Lower lobe of right lung (tissue), 2 donors: Measurements from ENCODE around the gene FBXL20. TPM values are rescaled to one million over a fixed set of nuclear protein-coding genes. Genes with fewer than 3 reads are reported as not detected.
A peak's percentile ranks its signal among the peaks of the same experiment; 100 is the strongest.
"Not testable (repeated sequence)": the region's sequence is repeated elsewhere in the genome, so short reads cannot be mapped to it uniquely, and the experiment has no call there.

ENCODE experiments used
- ATAC-seq, 2 donors: fragments of 200-7000 bp; cut with Tn5 transposase; one replicate each; pipeline ENCODE4 v1.9.1; 2020 to 2022; ENCODE audit warnings: mild to moderate bottlenecking in 2 of 2, moderate library complexity in 2 of 2
- DNase-seq: peaks from one replicate; pipeline ENCODE4 v3.0.0-alpha.2; 2020
- H3K27ac ChIP-seq: fragments of 200-600 bp; one replicate; pipeline ENCODE4 v1.8.0; 2022
- H3K27me3 ChIP-seq: fragments of 200-600 bp; one replicate; pipeline ENCODE4 v1.8.0; 2022; ENCODE audit warnings: low read depth
- H3K36me3 ChIP-seq: fragments of 200-600 bp; one replicate; pipeline ENCODE4 v1.8.0; 2022; ENCODE audit warnings: mild to moderate bottlenecking
- H3K4me1 ChIP-seq: fragments of 200-600 bp; one replicate; pipeline ENCODE4 v1.8.0; 2022
- H3K4me3 ChIP-seq: fragments of 200-600 bp; one replicate; pipeline ENCODE4 v1.8.0; 2022; ENCODE audit warnings: mild to moderate bottlenecking
- H3K9me3 ChIP-seq: fragments of 200-600 bp; one replicate; pipeline ENCODE4 v1.8.0; 2022
- intact Hi-C: fragments of 100-400 bp; cut with DNase I; formaldehyde crosslinking; loops from one replicate; pipeline ENCODE4 v1.11.0; 2022
- total RNA-seq: library from RNA; stranded (reverse); fragmentation: NEBNext Ultra II Directional; extraction: Animal tissue kit (Norgen Biotek cat#: 25700); gene quantifications from one replicate; pipeline ENCODE4 v1.2.1, GENCODE V29; 2021
- TF ChIP-seq, protein P1 (sequence below): fragments of 200-600 bp; IDR thresholded peaks from one replicate; pipeline ENCODE4 v1.8.0; 2022; ENCODE audit warnings: antibody characterized with exemption, mild to moderate bottlenecking
- donor health status: DM: no; HTN: yes; CAD: no; lungs with severe emphysema.

The FBXL20 gene
- total RNA-seq, 1 donor from 2014 or later, result 25.4 TPM

GRCh38 chr17:39380144-39380543, 21.3 kb downstream of the FBXL20 start:
- H3K36me3 ChIP-seq, result no peaks in the 10 kb centered on the region
- H3K4me1 ChIP-seq, result peaks cover 10% of the 10 kb centered on the region
- no peak overlapping the region for H3K4me3 ChIP-seq
- H3K9me3 ChIP-seq, result no peaks in the 10 kb centered on the region
- no peak for DNase-seq
- no peaks in the 10 kb centered on the region for H3K27me3 ChIP-seq
- ATAC-seq, result no peak
- no peak overlapping the region for H3K27ac ChIP-seq
- TF ChIP-seq, protein P1, sequence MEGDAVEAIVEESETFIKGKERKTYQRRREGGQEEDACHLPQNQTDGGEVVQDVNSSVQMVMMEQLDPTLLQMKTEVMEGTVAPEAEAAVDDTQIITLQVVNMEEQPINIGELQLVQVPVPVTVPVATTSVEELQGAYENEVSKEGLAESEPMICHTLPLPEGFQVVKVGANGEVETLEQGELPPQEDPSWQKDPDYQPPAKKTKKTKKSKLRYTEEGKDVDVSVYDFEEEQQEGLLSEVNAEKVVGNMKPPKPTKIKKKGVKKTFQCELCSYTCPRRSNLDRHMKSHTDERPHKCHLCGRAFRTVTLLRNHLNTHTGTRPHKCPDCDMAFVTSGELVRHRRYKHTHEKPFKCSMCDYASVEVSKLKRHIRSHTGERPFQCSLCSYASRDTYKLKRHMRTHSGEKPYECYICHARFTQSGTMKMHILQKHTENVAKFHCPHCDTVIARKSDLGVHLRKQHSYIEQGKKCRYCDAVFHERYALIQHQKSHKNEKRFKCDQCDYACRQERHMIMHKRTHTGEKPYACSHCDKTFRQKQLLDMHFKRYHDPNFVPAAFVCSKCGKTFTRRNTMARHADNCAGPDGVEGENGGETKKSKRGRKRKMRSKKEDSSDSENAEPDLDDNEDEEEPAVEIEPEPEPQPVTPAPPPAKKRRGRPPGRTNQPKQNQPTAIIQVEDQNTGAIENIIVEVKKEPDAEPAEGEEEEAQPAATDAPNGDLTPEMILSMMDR, result no peak
- intact Hi-C loops, result no loop called here

- no peak for ATAC-seq
- H3K9me3 ChIP-seq, result no peaks in the 10 kb centered on the region
- no peak for DNase-seq
- intact Hi-C loops, result no loop called here
- TF ChIP-seq, protein P1, result no peak
- no peak overlapping the region for H3K4me3 ChIP-seq
- H3K4me1 ChIP-seq, result peaks cover 18% of the 10 kb centered on the region
- no peaks in the 10 kb centered on the region for H3K27me3 ChIP-seq
- peaks cover 6% of the 10 kb centered on the region for H3K36me3 ChIP-seq
- no peak overlapping the region for H3K27ac ChIP-seq
Measured at GRCh38 chr17:39376434-39376833, 25.0 kb downstream of the FBXL20 start.

DNA sequence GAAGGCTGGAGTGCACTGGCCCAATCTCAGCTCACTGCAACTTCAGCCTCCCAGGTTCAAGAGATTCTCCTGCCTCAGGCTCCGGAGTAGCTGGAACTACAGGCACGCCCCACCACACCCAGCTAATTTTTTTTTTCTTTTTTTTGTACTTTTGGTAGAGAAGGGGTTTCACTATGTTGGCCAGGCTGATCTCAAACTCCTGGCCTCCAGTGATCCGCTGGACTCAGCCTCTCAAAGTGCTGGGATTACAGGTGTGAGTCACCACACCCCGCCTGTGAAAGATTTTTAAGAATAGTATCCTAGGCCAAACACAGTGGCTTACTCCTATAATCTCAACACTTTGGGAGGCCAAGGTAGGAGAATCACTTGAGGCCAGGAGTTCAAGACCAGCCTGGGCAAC, 33.6 kb downstream of the FBXL20 start:
- intact Hi-C loops, H3K27ac ChIP-seq, H3K9me3 ChIP-seq, H3K27me3 ChIP-seq, H3K36me3 ChIP-seq, ATAC-seq, DNase-seq, H3K4me3 ChIP-seq: not testable (repeated sequence)
- peaks cover 19% of the 10 kb centered on the region for H3K4me1 ChIP-seq

DNA sequence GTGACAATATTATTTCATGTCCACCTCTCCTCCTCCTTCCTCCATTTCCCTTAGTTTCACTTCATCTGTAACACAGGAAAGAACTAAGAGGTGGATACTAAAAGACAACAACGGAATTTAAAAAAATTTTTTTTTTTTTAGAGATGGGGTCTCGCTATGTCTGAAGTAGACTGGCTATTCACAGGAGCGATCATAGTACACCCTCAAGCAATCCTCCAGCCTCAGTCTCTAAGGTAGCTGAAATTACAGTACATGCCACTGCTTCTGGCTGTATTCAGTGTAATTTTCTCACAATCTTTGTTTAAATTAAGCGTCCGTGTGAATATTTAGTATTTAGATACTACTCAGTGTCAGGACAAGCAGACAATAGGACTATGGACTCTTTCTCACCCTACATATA, 35.6 kb downstream of the FBXL20 start:
- Histone ChIP-seq H3K36me3 (no peaks in the 10 kb centered on the region), H3K27ac (no peak overlapping the region), H3K4me3 (no peak overlapping the region), H3K9me3 (no peaks in the 10 kb centered on the region), H3K4me1 (peaks cover 19% of the 10 kb centered on the region), H3K27me3 (no peaks in the 10 kb centered on the region)
- TF ChIP-seq, protein P1, result no peak
- intact Hi-C loops, result no loop called here
- ATAC-seq (no peak), DNase-seq (no peak)

DNA sequence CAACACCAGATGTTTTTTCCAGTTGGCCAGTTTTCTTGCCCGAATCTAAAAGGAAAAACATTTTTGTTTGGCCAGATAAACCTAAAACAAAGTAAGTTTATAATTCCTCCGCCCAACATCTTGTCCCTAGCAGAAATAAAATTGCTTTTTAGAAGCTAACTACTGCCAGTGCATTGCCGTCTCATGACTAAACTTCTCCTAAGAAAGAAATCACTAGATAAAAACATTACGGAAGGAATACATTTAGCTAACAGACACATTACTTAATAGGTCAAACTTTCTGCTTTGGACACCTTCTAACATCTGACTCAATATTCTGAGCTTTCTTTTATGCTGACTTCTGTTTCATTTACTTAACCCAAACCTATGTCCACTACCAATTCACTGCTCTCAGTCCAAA, 36.2 kb downstream of the FBXL20 start:
- Histone ChIP-seq H3K27ac (no peak overlapping the region), H3K36me3 (no peaks in the 10 kb centered on the region), H3K4me3 (no peak overlapping the region), H3K4me1 (peaks cover 19% of the 10 kb centered on the region), H3K27me3 (no peaks in the 10 kb centered on the region), H3K9me3 (no peaks in the 10 kb centered on the region)
- no peak for ATAC-seq
- intact Hi-C loops, result no loop called here
- no peak for DNase-seq
- TF ChIP-seq, protein P1, result no peak

DNA sequence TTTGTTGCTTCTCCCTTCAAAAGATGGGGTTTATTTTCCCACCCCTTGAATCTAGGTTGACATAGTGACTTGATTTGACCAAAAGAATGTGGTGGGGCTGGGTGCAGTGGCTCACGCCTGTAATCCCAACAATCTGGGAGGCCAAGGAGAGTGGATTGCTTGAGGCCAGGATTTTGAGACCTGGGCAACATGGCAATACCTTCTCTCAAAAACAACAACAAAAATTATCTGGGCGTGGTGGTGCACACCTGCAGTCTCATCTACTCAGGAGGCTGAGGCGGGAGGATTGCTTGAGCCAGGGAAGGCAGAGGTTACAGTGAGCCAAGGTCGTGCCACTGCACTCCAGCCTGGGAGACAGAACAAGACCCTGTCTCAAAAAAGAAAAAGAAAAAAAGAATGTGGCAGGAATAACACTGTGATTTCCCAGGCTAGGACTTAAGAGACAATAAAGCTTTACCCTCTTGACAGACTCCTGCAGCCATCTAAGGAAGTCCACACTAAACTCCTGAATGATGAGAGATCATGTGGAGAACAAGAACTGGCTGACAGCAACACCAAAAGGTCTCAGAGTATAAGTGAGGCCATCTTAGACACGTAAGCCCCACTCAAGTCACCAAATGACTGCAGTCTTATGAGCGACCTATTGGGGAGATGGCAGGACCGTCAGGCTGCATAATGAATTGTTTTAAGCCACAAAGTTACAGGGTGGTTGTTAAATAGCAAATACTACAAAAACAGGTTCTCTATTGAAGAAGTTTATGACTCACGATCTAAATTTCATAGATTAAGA, 37.0 kb downstream of the FBXL20 start:
- H3K27ac ChIP-seq, result peak overlapping the region; percentile 51

More for the DNA sequence above, 37.0 kb downstream of the FBXL20 start:
- H3K27me3 ChIP-seq, result no peaks in the 10 kb centered on the region
- H3K36me3 ChIP-seq, result no peaks in the 10 kb centered on the region
- H3K4me1 ChIP-seq, result peaks cover 22% of the 10 kb centered on the region
- TF ChIP-seq, protein P1, result no peak
- H3K9me3 ChIP-seq, result no peaks in the 10 kb centered on the region
- ATAC-seq (peak; percentile 18 to 37), DNase-seq (no peak)
- no peak overlapping the region for H3K4me3 ChIP-seq
- intact Hi-C loops, result no loop called here
